Fibroblast of villous mesenchyme (primary cell): Measurements from ENCODE around the gene ST6GAL1. TPM values are rescaled to one million over a fixed set of nuclear protein-coding genes. Genes with fewer than 3 reads are reported as not detected.
"Not testable (repeated sequence)": the region's sequence is repeated elsewhere in the genome, so short reads cannot be mapped to it uniquely, and the experiment has no call there.

ENCODE experiments used
- DNase-seq: peaks from one replicate; pipeline ENCODE4 v3.0.0-alpha.2; 2010; ENCODE audit warnings: low read depth
- H3K4me3 ChIP-seq: 2 replicates; pipeline ENCODE4 v1.5.1; 2011; ENCODE audit warnings: low read depth, mild to moderate bottlenecking, low read length
- total RNA-seq: library from RNA; depleted of rRNA; stranded (reverse); fragments of >200 nt; gene quantifications from 2 replicates; pipeline ENCODE4 v1.2.3, GENCODE V29; 2012
- TF ChIP-seq, protein P1 (sequence below): IDR thresholded peaks from 2 replicates; pipeline ENCODE4 v1.5.1; 2012; ENCODE audit warnings: low read depth, mild to moderate bottlenecking, low read length; ENCODE audit not compliant: insufficient read depth

ST6GAL1 gene
- total RNA-seq, 1 donor, result 1.3 TPM

DNA sequence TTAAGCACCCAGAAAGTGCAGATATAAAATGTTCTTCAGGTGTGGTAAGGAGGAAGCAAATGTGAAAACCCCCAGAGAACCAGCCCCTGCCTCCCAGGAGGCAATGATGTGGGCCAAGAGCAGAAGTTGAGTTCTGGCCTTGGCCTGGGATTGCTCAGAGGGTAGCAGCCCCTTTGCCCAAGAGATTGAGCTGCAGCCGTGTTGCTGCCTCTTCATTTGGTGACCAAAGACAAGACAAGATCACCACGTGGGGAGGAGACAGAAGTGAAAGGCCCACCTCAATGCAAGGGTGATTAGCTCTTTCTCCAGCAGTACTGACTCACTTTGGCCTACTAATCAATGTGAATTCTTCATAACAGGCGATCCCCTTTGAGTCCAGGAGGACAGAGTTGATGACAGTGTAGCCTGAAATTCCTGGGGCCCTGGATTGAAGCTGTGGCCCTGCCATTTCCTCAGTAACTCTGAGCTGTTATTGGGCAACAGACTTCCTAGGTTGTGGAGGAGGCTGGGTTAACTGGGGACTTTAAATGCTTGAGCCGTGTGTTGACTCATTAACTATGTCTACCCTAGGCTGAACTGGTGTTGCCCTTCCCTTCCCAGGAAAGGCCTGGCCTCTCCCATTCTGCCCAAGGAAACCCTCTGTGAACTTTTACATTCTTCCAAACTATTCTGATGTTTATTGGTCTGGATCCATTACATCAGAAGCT, 86.5 kb downstream of the ST6GAL1 start:
- TF ChIP-seq, protein P1, sequence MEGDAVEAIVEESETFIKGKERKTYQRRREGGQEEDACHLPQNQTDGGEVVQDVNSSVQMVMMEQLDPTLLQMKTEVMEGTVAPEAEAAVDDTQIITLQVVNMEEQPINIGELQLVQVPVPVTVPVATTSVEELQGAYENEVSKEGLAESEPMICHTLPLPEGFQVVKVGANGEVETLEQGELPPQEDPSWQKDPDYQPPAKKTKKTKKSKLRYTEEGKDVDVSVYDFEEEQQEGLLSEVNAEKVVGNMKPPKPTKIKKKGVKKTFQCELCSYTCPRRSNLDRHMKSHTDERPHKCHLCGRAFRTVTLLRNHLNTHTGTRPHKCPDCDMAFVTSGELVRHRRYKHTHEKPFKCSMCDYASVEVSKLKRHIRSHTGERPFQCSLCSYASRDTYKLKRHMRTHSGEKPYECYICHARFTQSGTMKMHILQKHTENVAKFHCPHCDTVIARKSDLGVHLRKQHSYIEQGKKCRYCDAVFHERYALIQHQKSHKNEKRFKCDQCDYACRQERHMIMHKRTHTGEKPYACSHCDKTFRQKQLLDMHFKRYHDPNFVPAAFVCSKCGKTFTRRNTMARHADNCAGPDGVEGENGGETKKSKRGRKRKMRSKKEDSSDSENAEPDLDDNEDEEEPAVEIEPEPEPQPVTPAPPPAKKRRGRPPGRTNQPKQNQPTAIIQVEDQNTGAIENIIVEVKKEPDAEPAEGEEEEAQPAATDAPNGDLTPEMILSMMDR, result no peak
- no peak overlapping the region for H3K4me3 ChIP-seq
- peak; percentile 28 for DNase-seq

DNA sequence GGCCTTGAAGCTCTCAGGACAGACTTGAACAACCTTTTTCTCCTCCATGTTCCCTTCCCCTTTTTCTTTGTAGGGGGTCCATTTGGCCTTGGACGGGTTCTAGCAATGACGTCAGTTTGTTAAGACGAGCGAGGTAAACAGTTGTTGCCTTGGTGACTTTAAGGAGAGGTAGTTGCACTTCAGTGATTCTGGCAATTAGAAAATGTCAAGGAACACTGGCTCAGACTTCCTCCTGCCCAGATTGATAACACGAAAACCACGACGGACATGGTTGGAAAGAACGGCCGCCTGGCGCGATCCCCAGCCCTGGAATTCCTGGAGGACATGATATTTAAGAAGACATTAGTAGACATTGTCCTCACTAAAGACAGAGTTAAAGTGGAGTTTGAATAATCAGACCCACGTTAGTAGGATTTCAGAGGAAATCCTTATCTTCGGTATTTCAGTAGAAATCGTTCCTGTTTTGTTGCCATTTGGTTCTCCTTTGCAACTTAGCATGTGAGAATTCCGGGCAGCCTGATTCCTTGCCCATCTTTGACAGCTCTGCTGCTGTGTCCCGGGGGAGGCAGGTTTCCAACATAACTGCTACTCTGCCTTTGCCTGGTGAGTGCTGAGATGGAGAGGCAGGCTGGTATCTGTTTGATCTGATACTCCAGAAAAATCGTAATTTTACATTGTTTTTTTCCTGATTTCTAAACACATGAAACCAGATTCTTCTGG, 87.3 kb downstream of the ST6GAL1 start:
- DNase-seq, result no peak
- TF ChIP-seq, protein P1, result no peak
- H3K4me3 ChIP-seq, result no peak overlapping the region

DNA sequence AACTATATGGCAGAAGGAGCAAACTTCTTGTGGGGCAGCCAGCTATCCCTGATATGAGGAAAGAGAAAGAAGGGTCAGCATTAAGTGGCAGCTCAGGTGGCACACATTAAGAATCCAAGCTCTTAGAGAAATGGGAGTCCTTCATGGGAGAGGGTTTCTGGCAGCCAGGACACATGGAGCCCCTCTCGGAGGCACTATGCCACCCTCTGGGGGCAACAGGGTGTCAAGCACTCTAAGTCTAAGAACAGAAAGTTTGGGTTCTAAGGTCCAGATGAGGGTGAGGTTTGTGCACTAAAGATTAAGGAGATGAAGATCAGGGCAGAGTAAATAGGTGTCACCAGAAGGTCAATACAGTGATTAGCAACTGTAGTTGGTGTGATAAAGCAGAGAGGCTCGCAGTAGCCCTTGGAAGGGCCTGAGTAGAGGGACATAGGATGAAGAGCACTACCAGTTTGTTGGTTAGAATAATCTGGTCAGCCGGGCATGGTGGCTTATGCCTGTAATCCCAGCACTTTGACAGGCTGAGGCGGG, 89.3 kb downstream of the ST6GAL1 start:
- TF ChIP-seq, protein P1, result no peak

DNA sequence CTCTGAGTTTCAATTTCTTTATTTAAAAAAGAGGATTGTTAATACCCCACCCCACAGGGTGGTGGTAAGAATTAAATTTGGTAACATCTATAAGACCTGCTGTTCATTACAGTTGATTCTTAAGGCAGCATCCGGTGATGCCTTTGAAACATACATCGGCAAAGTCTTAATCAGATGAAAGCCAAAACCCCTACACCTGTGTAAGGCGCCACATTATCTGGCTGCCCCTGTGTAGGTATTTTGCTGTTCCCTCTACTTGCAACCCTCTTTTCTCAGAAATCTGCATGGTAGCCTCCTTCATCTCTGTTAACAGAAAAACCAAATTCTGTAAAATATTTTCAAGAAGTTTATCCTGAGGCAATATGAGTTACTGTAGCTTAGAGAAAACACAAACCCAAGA, 90.0 kb downstream of the ST6GAL1 start:
- DNase-seq, result no peak
- TF ChIP-seq, protein P1, result no peak
- H3K4me3 ChIP-seq, result no peak overlapping the region

More for the DNA sequence above, 89.3 kb downstream of the ST6GAL1 start:
- no peak overlapping the region for H3K4me3 ChIP-seq
- no peak for DNase-seq

DNA sequence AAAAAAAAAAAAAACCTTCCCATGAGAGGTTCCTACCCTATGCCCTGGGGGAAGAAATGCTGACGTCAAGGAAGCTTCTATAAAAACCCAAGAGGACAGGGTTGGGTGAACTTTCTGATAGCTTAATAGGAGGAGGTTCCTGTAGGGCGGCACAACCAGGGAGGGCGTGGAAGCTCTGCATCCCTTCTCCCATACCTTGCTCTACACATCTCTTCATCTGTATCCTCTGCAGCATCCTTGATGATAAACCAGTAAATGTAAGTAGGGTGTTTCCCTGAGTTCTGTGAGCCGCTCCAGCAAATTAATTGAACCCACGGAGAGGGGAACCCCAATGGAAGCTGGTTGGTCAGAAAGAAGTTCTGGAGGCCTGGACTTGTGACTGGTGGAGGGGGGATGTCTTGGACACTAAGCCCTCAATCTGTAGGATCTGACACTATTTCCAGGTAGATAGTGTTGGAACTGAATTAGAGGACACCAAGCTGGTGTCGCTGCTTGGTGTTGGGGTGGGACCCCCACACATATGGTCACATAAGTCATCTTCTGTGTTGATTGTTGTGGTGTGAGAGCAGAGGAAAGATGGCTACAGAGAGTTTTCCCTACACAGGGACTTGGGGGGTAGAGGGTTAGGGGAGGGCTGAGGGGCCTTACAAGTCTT, 91.5 kb downstream of the ST6GAL1 start:
- TF ChIP-seq, protein P1, result no peak
- H3K4me3 ChIP-seq, result no peak overlapping the region
- no peak for DNase-seq

DNA sequence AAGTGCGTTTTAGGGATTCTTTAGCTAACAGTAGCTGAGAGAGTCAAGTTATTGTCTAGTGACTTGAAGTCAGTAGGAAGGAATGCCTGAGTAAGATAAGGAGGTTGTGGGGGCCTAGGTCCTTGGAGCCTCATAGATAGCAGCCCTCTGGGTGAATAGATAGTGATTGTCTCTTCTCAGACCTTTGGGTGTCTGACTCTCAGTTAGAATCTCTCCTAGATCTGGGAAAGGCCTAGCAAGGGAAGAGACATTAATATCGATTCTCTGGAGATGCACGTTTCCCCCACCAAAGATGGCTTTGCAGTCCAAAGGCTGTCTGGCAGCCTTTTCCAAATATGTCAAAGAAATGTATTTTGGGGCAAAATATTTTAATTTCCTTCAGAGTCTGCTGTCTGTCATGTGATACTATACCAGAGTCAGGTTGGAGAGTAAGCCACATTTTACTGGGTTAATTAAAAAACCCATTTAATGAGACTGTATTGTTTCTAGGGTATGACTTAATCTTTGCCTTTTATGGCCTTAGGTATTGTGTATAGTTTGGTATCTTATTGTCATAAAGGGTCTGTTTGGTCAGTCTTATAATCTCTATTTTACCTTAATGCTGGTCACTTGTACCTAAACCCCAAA, 92.2 kb downstream of the ST6GAL1 start:
- H3K4me3 ChIP-seq, result no peak overlapping the region
- TF ChIP-seq, protein P1, result no peak
- DNase-seq, result no peak

DNA sequence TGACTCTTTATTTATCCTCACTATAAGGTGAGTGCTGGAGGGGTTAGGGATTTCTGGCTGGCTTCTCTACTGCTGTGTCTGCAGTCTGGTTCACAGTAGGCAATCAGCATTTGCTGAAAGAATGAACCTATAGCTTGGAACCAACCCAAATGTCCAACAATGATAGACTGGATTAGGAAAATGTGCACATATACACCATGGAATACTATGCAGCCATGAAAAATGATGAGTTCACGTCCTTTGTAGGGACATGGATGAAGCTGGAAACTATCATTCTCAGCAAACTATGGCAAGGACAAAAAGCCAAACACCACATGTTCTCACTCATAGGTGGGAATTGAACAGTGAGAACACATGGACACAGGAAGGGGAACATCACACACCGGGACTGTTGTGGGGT, 93.0 kb downstream of the ST6GAL1 start:
- H3K4me3 ChIP-seq, DNase-seq: not testable (repeated sequence)
